ENCODE data around the gene RFTN2.

GRCh38 chr2:197577446-197577845 lies 97.9 kb downstream of the RFTN2 start:
- TF ChIP-seq, protein P1, sequence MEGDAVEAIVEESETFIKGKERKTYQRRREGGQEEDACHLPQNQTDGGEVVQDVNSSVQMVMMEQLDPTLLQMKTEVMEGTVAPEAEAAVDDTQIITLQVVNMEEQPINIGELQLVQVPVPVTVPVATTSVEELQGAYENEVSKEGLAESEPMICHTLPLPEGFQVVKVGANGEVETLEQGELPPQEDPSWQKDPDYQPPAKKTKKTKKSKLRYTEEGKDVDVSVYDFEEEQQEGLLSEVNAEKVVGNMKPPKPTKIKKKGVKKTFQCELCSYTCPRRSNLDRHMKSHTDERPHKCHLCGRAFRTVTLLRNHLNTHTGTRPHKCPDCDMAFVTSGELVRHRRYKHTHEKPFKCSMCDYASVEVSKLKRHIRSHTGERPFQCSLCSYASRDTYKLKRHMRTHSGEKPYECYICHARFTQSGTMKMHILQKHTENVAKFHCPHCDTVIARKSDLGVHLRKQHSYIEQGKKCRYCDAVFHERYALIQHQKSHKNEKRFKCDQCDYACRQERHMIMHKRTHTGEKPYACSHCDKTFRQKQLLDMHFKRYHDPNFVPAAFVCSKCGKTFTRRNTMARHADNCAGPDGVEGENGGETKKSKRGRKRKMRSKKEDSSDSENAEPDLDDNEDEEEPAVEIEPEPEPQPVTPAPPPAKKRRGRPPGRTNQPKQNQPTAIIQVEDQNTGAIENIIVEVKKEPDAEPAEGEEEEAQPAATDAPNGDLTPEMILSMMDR (conservative IDR thresholded peaks at IDR 0.05; ENCODE audit: low read depth in 2 of 2): no peak
- TF ChIP-seq EZH2 (IDR thresholded peaks at IDR 0.05; ENCODE audit: low read depth, unreplicated experiment) (no peak), NANOG (IDR thresholded peaks at IDR 0.05; ENCODE audit: borderline replicate concordance) (no peak), POLR2AphosphoS5 (IDR thresholded peaks at IDR 0.05; ENCODE audit: low read depth) (no peak), EZH2phosphoT487 (IDR thresholded peaks at IDR 0.05; ENCODE audit: unreplicated experiment) (no peak)
- TF ChIP-seq, protein P2, sequence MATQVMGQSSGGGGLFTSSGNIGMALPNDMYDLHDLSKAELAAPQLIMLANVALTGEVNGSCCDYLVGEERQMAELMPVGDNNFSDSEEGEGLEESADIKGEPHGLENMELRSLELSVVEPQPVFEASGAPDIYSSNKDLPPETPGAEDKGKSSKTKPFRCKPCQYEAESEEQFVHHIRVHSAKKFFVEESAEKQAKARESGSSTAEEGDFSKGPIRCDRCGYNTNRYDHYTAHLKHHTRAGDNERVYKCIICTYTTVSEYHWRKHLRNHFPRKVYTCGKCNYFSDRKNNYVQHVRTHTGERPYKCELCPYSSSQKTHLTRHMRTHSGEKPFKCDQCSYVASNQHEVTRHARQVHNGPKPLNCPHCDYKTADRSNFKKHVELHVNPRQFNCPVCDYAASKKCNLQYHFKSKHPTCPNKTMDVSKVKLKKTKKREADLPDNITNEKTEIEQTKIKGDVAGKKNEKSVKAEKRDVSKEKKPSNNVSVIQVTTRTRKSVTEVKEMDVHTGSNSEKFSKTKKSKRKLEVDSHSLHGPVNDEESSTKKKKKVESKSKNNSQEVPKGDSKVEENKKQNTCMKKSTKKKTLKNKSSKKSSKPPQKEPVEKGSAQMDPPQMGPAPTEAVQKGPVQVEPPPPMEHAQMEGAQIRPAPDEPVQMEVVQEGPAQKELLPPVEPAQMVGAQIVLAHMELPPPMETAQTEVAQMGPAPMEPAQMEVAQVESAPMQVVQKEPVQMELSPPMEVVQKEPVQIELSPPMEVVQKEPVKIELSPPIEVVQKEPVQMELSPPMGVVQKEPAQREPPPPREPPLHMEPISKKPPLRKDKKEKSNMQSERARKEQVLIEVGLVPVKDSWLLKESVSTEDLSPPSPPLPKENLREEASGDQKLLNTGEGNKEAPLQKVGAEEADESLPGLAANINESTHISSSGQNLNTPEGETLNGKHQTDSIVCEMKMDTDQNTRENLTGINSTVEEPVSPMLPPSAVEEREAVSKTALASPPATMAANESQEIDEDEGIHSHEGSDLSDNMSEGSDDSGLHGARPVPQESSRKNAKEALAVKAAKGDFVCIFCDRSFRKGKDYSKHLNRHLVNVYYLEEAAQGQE (IDR thresholded peaks at IDR 0.05; ENCODE audit: unreplicated experiment): no peak

Data from GM23338 (cell line).